Measurements from ENCODE around the gene C5orf58.

Gene C5orf58

GRCh38 chr5:170257370-170257769 lies 24.6 kb downstream of the C5orf58 start:
- peaks cover 9% of the 10 kb centered on the region for H3K4me1 ChIP-seq (ENCODE audit: insufficient read depth, low read length, poor library complexity, severe bottlenecking)
- no peaks in the 10 kb centered on the region for H3K27me3 ChIP-seq (ENCODE audit: insufficient read depth, low read length, poor library complexity, severe bottlenecking)
- H3K36me3 ChIP-seq (ENCODE audit: insufficient read depth, low read length): peaks cover 99% of the 10 kb centered on the region
- TF ChIP-seq, protein P1, sequence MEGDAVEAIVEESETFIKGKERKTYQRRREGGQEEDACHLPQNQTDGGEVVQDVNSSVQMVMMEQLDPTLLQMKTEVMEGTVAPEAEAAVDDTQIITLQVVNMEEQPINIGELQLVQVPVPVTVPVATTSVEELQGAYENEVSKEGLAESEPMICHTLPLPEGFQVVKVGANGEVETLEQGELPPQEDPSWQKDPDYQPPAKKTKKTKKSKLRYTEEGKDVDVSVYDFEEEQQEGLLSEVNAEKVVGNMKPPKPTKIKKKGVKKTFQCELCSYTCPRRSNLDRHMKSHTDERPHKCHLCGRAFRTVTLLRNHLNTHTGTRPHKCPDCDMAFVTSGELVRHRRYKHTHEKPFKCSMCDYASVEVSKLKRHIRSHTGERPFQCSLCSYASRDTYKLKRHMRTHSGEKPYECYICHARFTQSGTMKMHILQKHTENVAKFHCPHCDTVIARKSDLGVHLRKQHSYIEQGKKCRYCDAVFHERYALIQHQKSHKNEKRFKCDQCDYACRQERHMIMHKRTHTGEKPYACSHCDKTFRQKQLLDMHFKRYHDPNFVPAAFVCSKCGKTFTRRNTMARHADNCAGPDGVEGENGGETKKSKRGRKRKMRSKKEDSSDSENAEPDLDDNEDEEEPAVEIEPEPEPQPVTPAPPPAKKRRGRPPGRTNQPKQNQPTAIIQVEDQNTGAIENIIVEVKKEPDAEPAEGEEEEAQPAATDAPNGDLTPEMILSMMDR (conservative IDR thresholded peaks at IDR 0.05; ENCODE audit: low read length): no peak
- no peak for TF ChIP-seq EZH2phosphoT487 (IDR thresholded peaks at IDR 0.05; ENCODE audit: borderline replicate concordance)
- no peak overlapping the region for H3K9ac ChIP-seq (ENCODE audit: low read depth, low read length, poor library complexity, severe bottlenecking)
- no peaks in the 10 kb centered on the region for H3K9me2 ChIP-seq (replicated peaks; ENCODE audit: low read depth, low read length)
- no peaks in the 10 kb centered on the region for H4K20me1 ChIP-seq (ENCODE audit: insufficient read depth, low read length, poor library complexity, severe bottlenecking)
- no peak overlapping the region for H3K4me2 ChIP-seq (ENCODE audit: low read depth, low read length, poor library complexity, severe bottlenecking)
- no peaks in the 10 kb centered on the region for H3K9me3 ChIP-seq (ENCODE audit: insufficient read depth, low read depth, low read length)
- H3K4me3 ChIP-seq (ENCODE audit: low read length, poor library complexity, severe bottlenecking): no peak overlapping the region
- no peaks in the 10 kb centered on the region for H3F3A ChIP-seq (ENCODE audit: low read depth)
- H3K79me2 ChIP-seq (ENCODE audit: insufficient read depth, low read length): no peaks in the 10 kb centered on the region
- no peak overlapping the region for H2AFZ ChIP-seq (ENCODE audit: low read length)

- no peak overlapping the region for H3K4me2 ChIP-seq (ENCODE audit: low read depth, low read length, poor library complexity, severe bottlenecking)
- no peaks in the 10 kb centered on the region for H4K20me1 ChIP-seq (ENCODE audit: insufficient read depth, low read length, poor library complexity, severe bottlenecking)
- H3F3A ChIP-seq (ENCODE audit: low read depth): no peaks in the 10 kb centered on the region
- no peak overlapping the region for H2AFZ ChIP-seq (ENCODE audit: low read length)
- no peak for TF ChIP-seq EZH2phosphoT487 (IDR thresholded peaks at IDR 0.05; ENCODE audit: borderline replicate concordance)
- TF ChIP-seq, protein P1 (conservative IDR thresholded peaks at IDR 0.05; ENCODE audit: low read length): no peak
- H3K79me2 ChIP-seq (ENCODE audit: insufficient read depth, low read length): peaks cover 5% of the 10 kb centered on the region; the same call in 1 of the 2 replicates
- H3K4me3 ChIP-seq (ENCODE audit: low read length, poor library complexity, severe bottlenecking): no peak overlapping the region
- no peaks in the 10 kb centered on the region for H3K9me2 ChIP-seq (replicated peaks; ENCODE audit: low read depth, low read length)
- peaks cover 91% of the 10 kb centered on the region for H3K36me3 ChIP-seq (ENCODE audit: insufficient read depth, low read length)
- no peaks in the 10 kb centered on the region for H3K9me3 ChIP-seq (ENCODE audit: insufficient read depth, low read depth, low read length)
- H3K27me3 ChIP-seq (ENCODE audit: insufficient read depth, low read length, poor library complexity, severe bottlenecking): no peaks in the 10 kb centered on the region
- peaks cover 15% of the 10 kb centered on the region for H3K4me1 ChIP-seq (ENCODE audit: insufficient read depth, low read length, poor library complexity, severe bottlenecking)
- no peak overlapping the region for H3K9ac ChIP-seq (ENCODE audit: low read depth, low read length, poor library complexity, severe bottlenecking)
Measured at GRCh38 chr5:170261528-170262043, 28.8 kb downstream of the C5orf58 start.

DNA sequence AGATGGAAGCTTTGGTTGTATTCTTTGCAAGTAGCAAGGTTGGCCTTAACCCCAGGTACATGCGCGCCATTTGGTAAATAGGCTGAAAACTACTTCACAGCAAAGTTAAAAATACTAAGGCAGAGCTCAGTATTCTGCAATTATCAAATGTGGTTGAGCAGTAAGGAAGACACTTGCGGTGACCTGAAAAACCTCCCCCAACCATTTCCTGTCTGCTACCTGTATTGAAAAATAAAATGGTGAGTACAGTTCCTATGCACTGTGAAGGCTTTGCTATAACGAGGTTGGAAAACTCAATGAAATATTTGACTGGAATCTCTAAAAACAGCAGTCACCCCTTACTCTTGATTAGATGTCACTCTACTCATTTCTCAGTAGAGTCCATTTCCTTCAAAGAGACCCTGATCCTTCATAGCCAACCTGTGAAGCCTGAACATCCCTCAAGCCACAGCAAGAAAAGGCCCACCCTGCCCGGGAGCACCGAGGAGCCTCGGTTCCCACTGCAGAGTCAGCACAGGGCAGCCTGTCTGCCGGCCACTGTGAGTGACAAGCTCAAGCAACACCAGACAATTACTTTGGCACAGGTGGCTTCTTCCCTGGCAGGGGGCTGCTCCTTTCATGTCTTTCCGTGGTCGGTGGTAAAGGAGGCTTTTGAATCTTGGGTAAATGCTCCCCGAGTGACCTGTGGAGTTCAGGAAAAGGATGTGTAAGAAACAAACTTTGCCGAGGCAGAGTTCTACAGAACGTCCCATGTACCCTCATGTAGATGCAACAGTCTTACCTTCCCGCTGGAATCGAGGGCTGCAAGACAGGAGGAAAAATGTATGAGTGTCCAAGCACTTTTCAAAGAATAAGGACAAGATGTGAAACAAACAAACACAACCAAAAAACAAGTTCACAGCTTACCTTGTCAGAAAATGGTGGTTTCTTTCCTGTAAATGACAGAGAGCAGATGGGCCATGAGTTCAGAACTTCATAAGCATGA lies 29.6 kb downstream of the C5orf58 start:
- Histone ChIP-seq H2AFZ (ENCODE audit: low read length) (no peak overlapping the region), H3K79me2 (ENCODE audit: insufficient read depth, low read length) (peaks cover 5% of the 10 kb centered on the region; the same call in 1 of the 2 replicates), H3K9ac (ENCODE audit: low read depth, low read length, poor library complexity, severe bottlenecking) (no peak overlapping the region)

More for the DNA sequence above, 29.6 kb downstream of the C5orf58 start:
- H3F3A ChIP-seq (ENCODE audit: low read depth): no peaks in the 10 kb centered on the region
- TF ChIP-seq, protein P1 (conservative IDR thresholded peaks at IDR 0.05; ENCODE audit: low read length): no peak
- no peak for TF ChIP-seq EZH2phosphoT487 (IDR thresholded peaks at IDR 0.05; ENCODE audit: borderline replicate concordance)
- peaks cover under 1% of the 10 kb centered on the region for H4K20me1 ChIP-seq (ENCODE audit: insufficient read depth, low read length, poor library complexity, severe bottlenecking)
- no peaks in the 10 kb centered on the region for H3K9me2 ChIP-seq (replicated peaks; ENCODE audit: low read depth, low read length)
- peaks cover 91% of the 10 kb centered on the region for H3K36me3 ChIP-seq (ENCODE audit: insufficient read depth, low read length)
- H3K4me1 ChIP-seq (ENCODE audit: insufficient read depth, low read length, poor library complexity, severe bottlenecking): peaks cover 23% of the 10 kb centered on the region
- H3K4me3 ChIP-seq (ENCODE audit: low read length, poor library complexity, severe bottlenecking): no peak overlapping the region
- no peaks in the 10 kb centered on the region for H3K27me3 ChIP-seq (ENCODE audit: insufficient read depth, low read length, poor library complexity, severe bottlenecking)
- H3K4me2 ChIP-seq (ENCODE audit: low read depth, low read length, poor library complexity, severe bottlenecking): no peak overlapping the region
- H3K9me3 ChIP-seq (ENCODE audit: insufficient read depth, low read depth, low read length): no peaks in the 10 kb centered on the region

Data from Loucy (cell line).